ENCODE results near the gene TBC1D10A.

The TBC1D10A gene

GRCh38 chr22:30262917-30263741 is 63.6 kb downstream of the TBC1D10A start:
- no peak for DNase-seq

GRCh38 chr22:30262112-30262511 is 64.6 kb downstream of the TBC1D10A start:
- no peak for DNase-seq

GRCh38 chr22:30261134-30261533 is 65.6 kb downstream of the TBC1D10A start:
- DNase-seq: no peak

- no peak for DNase-seq
Observed at GRCh38 chr22:30260682-30261081, 66.1 kb downstream of the TBC1D10A start.

- no peak for DNase-seq
Observed at GRCh38 chr22:30260276-30260675, 66.5 kb downstream of the TBC1D10A start.

GRCh38 chr22:30254314-30254713 is 72.4 kb downstream of the TBC1D10A start:
- no peak for DNase-seq

GRCh38 chr22:30253205-30253852 is 73.4 kb downstream of the TBC1D10A start:
- DNase-seq: peak; percentile 83

- peak; percentile 63 for DNase-seq
Observed at GRCh38 chr22:30252411-30253204, 74.1 kb downstream of the TBC1D10A start.

- DNase-seq: no peak
Observed at GRCh38 chr22:30251711-30252110, 75.0 kb downstream of the TBC1D10A start.

- DNase-seq: no peak
Observed at GRCh38 chr22:30250661-30251267, 76.0 kb downstream of the TBC1D10A start.

GRCh38 chr22:30250039-30250565 is 76.6 kb downstream of the TBC1D10A start:
- no peak for DNase-seq

GRCh38 chr22:30249049-30250038 is 77.4 kb downstream of the TBC1D10A start:
- no peak for DNase-seq

- DNase-seq: no peak
Observed at GRCh38 chr22:30248484-30248883, 78.3 kb downstream of the TBC1D10A start.

- no peak for DNase-seq
Observed at GRCh38 chr22:30247974-30248373, 78.8 kb downstream of the TBC1D10A start.

GRCh38 chr22:30247561-30247960 is 79.2 kb downstream of the TBC1D10A start:
- DNase-seq: no peak

GRCh38 chr22:30246814-30247376 is 79.8 kb downstream of the TBC1D10A start:
- DNase-seq: no peak

- no peak for DNase-seq
Observed at GRCh38 chr22:30245985-30246813, 80.5 kb downstream of the TBC1D10A start, which contains the start of gene LIF. Gene LIF (minus strand): TSS chr22:30246759. CDS start chr22:30246695, 64 bp downstream.

- no peak for DNase-seq
Observed at GRCh38 chr22:30245181-30245984, 81.4 kb downstream of the TBC1D10A start.

- DNase-seq: no peak
Observed at GRCh38 chr22:30244641-30245040, 82.1 kb downstream of the TBC1D10A start.
